Measurements from ENCODE around the gene BACH2.
"Not testable (repeated sequence)": the region's sequence is repeated elsewhere in the genome, so short reads cannot be mapped to it uniquely, and the experiment has no call there.

Gene BACH2

DNA sequence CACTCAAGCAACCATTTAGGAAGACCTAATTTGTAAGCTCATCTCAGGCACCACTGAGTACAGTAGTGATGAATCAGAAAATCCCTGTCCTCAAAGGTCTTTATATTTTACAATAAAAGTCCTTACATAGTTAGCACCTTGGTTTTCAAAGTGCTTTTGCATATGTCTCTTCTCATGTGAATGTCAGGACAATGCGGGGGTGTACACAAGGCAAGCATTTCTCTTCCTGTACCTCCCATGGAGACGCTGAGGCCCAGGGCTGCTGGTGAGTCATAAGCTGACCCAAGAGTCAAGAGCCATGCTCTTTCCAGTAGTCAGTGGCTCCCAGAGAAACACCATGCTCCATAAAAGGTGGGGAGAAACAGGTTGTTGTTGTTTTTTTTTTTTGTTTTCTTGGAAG lies 228.4 kb downstream of the BACH2 start:
- H3K27me3 Mint-ChIP-seq, result no peaks in the 10 kb centered on the region
- no peaks in the 10 kb centered on the region for H3K9me3 Mint-ChIP-seq
- peaks cover 80% of the 10 kb centered on the region for H3K4me1 Mint-ChIP-seq (ENCODE audit: low read depth)
- peak overlapping the region; percentile 94 for H3K27ac Mint-ChIP-seq
- H3K36me3 Mint-ChIP-seq (ENCODE audit: low read depth), result peaks cover 79% of the 10 kb centered on the region
- H3K4me3 Mint-ChIP-seq, result peak overlapping the region; percentile 32

DNA sequence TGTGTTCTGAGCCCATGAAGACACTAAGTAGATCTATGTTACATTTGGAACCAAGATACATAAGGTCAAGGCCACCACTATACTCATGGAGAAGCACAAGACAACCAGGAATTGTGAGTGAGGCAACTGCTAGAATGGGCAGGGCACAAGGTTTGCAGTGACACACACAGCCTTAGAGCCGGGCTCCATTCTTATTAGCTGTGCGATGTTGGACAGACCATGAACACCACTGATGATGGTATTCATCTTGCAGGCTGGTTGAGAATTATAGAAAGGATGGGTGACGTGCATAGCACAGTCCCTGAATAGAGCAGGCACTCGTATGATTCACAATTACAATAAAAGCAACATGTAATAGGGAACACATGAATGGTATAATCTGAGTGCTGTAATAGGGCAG lies 229.9 kb downstream of the BACH2 start:
- Mint-ChIP-seq H3K9me3 (no peaks in the 10 kb centered on the region), H3K36me3 (ENCODE audit: low read depth) (peaks cover 63% of the 10 kb centered on the region), H3K4me1 (ENCODE audit: low read depth) (peaks cover 64% of the 10 kb centered on the region), H3K4me3 (peak overlapping the region; percentile 32), H3K27me3 (no peaks in the 10 kb centered on the region), H3K27ac (peak overlapping the region; percentile 78)

DNA sequence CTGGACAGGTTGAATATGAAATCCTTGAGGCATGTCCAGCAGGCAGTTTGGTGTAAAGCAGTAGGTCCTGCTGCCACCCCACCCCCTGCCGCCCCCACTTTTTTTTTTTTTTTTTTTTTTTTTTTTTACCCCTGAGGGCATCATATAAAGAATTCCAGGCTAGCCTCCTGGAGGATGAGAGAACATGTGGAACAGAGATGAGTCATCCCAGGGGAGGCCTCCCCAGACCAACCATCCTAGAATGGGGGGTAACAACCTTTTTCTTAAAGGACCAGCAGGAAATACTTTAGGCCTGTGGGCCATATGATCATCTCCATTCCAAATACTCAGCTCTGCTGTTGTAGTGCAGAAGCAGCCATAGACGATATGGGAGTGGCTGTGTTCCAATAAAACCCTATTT lies 231.5 kb downstream of the BACH2 start:
- Mint-ChIP-seq H3K4me1 (ENCODE audit: low read depth) (peaks cover 49% of the 10 kb centered on the region), H3K9me3 (no peaks in the 10 kb centered on the region), H3K27me3 (no peaks in the 10 kb centered on the region), H3K4me3 (no peak overlapping the region), H3K36me3 (ENCODE audit: low read depth) (peaks cover 48% of the 10 kb centered on the region), H3K27ac (no peak overlapping the region)

DNA sequence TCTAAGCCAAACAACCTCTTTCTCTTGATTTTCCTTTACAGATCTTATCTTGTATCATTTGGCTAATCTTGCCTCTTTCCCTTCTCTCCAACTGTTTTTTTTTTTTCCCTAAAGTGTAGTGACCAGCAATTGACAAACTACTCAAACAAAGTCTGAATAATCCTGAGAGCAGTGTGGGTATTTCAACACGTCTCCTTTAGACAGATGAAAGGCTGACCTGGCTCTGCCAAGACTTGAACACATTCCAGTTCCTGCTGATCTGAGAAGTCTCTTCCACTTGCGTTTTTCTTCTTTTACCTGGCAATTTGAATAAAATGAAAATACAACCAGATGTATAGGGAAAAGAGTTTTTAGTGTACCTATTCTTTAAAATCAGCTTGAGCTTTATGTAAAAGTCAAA lies 234.0 kb downstream of the BACH2 start:
- no peak overlapping the region for H3K27ac Mint-ChIP-seq
- H3K4me1 Mint-ChIP-seq (ENCODE audit: low read depth), result peaks cover 34% of the 10 kb centered on the region
- peaks cover 35% of the 10 kb centered on the region for H3K36me3 Mint-ChIP-seq (ENCODE audit: low read depth)
- H3K9me3 Mint-ChIP-seq, result no peaks in the 10 kb centered on the region
- H3K27me3 Mint-ChIP-seq, result no peaks in the 10 kb centered on the region
- H3K4me3 Mint-ChIP-seq, result no peak overlapping the region

DNA sequence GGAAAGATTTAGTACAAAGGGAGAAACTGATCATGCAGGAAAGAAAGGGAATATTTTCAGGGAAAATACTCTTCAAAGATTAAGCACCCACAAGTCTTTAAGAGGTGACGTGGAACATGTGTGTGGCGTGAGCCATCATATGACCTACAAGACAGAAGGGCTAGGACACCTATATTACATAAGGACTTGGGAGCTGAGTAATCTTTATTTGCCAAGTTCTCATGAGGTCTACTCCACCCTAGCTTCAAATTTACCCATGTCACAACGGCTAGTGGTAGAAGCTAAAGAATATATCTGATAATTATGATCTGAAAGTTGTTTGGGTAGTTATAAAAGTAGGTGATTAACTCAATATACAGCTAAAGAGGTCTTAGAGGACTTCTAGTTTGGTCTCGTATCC lies 234.6 kb downstream of the BACH2 start:
- no peaks in the 10 kb centered on the region for H3K27me3 Mint-ChIP-seq
- peaks cover 34% of the 10 kb centered on the region for H3K4me1 Mint-ChIP-seq (ENCODE audit: low read depth)
- H3K36me3 Mint-ChIP-seq (ENCODE audit: low read depth), result peaks cover 35% of the 10 kb centered on the region
- no peak overlapping the region for H3K4me3 Mint-ChIP-seq
- no peaks in the 10 kb centered on the region for H3K9me3 Mint-ChIP-seq
- no peak overlapping the region for H3K27ac Mint-ChIP-seq

DNA sequence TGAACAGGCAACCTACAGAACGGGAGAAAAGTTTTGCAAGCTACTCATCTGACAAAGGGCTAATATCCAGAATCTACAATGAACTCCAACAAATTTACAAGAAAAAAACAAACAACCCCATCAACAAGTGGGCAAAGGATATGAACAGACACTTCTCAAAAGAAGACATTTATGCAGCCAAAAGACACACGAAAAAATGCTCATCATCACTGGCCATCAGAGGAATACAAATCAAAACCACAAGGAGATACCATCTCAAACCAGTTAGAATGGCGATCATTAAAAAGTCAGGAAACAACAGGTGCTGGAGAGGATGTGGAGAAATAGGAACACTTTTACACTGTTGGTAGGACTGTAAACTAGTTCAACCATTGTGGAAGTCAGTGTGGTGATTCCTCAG lies 237.5 kb downstream of the BACH2 start:
- not testable (repeated sequence) for H3K27me3 Mint-ChIP-seq, H3K9me3 Mint-ChIP-seq
- Mint-ChIP-seq H3K36me3 (ENCODE audit: low read depth) (peaks cover 37% of the 10 kb centered on the region), H3K4me3 (peak overlapping the region; percentile 30), H3K4me1 (ENCODE audit: low read depth) (peaks cover 42% of the 10 kb centered on the region), H3K27ac (peak overlapping the region; percentile 71)

DNA sequence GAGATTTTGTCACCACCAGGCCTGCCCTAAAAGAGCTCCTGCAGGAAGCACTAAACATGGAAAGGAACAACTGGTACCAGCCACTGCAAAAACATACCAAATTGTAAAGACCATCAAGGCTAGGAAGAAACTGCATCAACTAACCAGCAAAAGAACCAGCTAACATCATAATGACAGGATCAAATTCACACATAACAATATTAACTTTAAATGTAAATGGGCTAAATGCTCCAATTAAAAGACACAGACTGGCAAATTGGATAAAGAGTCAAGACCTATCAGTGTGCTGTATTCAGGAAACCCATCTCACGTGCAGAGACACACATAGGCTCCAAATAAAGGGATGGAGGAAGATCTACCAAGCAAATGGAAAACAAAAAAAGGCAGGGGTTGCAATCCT lies 240.7 kb downstream of the BACH2 start:
- H3K4me3 Mint-ChIP-seq, H3K27ac Mint-ChIP-seq, H3K9me3 Mint-ChIP-seq, H3K27me3 Mint-ChIP-seq: not testable (repeated sequence)
- Mint-ChIP-seq H3K36me3 (ENCODE audit: low read depth) (peaks cover 65% of the 10 kb centered on the region), H3K4me1 (ENCODE audit: low read depth) (peaks cover 71% of the 10 kb centered on the region)

DNA sequence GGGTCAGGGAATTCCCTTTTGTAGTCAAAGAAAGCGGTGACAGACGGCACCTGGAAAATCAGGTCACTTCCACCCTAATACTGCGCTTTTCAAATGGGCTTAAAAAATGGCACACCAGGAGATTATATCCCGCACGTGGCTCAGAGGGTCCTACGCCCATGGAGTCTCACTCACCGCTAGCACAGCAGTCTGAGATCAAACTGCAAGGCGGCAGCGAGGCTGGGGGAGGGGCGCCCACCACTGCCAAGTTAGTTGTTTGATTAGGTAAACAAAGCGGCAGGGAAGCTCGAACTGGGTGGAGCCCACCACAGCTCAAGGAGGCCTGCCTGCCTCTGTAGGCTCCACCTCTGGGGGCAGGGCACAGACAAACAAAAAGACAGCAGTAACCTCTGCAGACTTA lies 242.4 kb downstream of the BACH2 start:
- Mint-ChIP-seq H3K36me3 (ENCODE audit: low read depth) (peaks cover 72% of the 10 kb centered on the region), H3K27ac (peak overlapping the region; percentile 56), H3K4me1 (ENCODE audit: low read depth) (peaks cover 69% of the 10 kb centered on the region)
- H3K9me3 Mint-ChIP-seq, H3K4me3 Mint-ChIP-seq, H3K27me3 Mint-ChIP-seq: not testable (repeated sequence)

DNA sequence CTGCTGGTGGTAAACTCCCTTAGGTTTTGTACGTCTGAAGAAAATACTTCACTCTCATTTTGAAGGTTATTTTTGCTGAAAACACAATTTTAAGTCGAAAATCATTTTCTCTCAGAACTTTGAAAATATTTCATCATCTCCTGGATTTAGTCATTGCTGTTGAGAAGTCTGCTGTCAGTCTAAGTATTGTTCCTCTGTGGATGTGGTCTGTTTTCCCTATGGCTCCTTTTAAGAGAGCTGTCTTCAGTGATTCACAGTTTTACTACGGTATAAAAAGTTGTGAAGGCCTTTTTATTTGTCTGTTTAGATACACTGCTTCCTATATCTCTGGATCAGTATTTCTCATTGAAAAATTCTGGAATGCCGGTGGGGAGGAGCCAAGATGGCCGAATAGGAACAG lies 243.0 kb downstream of the BACH2 start:
- peaks cover 67% of the 10 kb centered on the region for H3K4me1 Mint-ChIP-seq (ENCODE audit: low read depth)
- peaks cover 4% of the 10 kb centered on the region for H3K9me3 Mint-ChIP-seq
- H3K27ac Mint-ChIP-seq, result peak overlapping the region; percentile 56
- H3K4me3 Mint-ChIP-seq, result no peak overlapping the region
- H3K27me3 Mint-ChIP-seq, result no peaks in the 10 kb centered on the region
- H3K36me3 Mint-ChIP-seq (ENCODE audit: low read depth), result peaks cover 77% of the 10 kb centered on the region

DNA sequence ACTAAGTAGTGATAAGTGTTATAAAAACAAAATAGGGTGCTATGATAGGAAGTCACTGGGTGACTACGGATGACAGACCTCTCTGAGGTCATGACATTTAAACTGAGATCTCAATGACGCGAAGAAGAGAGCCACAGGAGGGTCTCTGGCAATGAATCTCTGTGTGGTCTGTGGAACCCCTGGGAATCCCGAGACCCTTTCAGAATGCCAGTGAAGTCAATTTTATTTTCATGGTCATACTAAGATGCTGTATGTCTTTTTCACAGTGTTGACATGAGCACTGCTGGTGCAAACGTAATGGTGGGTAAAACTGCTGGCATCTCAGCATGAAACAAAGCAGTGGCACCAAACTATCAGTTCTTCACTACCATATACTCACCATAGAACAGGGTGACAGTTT lies 247.3 kb downstream of the BACH2 start:
- H3K27ac Mint-ChIP-seq, result peak overlapping the region; percentile 89
- H3K36me3 Mint-ChIP-seq (ENCODE audit: low read depth), result peaks cover 56% of the 10 kb centered on the region
- H3K9me3 Mint-ChIP-seq, result no peaks in the 10 kb centered on the region
- H3K4me1 Mint-ChIP-seq (ENCODE audit: low read depth), result peaks cover 30% of the 10 kb centered on the region
- peak overlapping the region; percentile 61 for H3K4me3 Mint-ChIP-seq
- H3K27me3 Mint-ChIP-seq, result no peaks in the 10 kb centered on the region

DNA sequence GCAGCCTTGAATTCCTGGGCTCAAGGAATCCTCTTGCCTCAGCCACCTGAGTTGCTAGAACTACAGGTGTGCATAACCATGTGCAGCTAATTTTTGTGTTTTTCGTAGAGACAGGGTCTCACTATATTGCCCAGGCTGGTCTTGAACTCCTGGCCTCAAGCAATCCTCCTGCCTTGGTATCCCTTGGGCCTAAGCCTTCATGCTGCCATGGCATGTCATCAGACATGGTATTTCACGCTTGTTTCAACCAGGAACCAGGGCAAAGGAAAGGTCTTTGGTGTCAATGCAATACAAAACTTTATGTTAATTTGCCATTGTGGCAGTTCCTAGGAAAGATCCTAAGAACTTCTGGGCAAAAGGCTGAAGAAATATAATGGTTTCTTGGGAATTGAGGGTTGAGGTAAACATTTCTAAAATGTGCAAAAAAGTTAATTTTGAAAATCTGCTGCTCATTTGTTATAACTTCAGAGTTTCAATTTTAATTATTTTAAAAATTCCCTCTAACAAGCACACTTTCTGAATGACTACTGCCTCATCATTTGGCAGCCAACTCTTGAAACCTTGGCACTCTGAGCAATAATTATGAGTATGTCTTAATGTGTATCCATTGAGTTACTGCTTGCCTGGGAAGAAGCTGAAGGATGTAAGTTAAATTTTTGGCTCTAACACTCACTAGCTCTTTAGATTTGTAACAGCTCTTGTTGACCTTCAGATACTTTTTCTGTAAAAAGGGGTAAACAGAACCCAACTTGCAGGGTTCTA lies 248.3 kb downstream of the BACH2 start:
- no peaks in the 10 kb centered on the region for H3K27me3 Mint-ChIP-seq
- peaks cover 21% of the 10 kb centered on the region for H3K4me1 Mint-ChIP-seq (ENCODE audit: low read depth)
- H3K36me3 Mint-ChIP-seq (ENCODE audit: low read depth), result peaks cover 49% of the 10 kb centered on the region
- no peaks in the 10 kb centered on the region for H3K9me3 Mint-ChIP-seq
- H3K27ac Mint-ChIP-seq, result peak overlapping the region; percentile 89
- H3K4me3 Mint-ChIP-seq, result peak overlapping the region; percentile 61

DNA sequence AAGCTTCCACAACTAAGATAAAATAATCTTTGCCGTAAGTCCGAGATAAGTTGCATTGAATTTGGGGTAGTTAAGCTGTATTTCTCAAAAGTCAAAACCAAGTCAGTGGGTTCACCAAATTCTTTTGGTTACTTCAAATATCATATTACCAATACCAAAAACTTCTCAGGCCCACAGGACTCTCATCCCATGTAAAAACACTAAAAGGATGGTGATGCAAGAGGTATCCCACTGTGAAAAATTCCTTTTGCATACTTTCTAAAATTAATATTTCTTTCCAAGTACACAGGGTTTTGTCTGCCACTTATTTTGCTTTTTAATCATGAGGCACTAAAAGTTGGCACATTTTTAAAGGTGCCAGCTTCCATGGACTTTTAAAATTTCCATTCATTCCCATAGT lies 251.1 kb downstream of the BACH2 start:
- Mint-ChIP-seq H3K9me3 (no peaks in the 10 kb centered on the region), H3K27me3 (no peaks in the 10 kb centered on the region), H3K4me3 (peak overlapping the region; percentile 21), H3K36me3 (ENCODE audit: low read depth) (peaks cover 38% of the 10 kb centered on the region), H3K4me1 (ENCODE audit: low read depth) (peaks cover 6% of the 10 kb centered on the region), H3K27ac (peak overlapping the region; percentile 88)

DNA sequence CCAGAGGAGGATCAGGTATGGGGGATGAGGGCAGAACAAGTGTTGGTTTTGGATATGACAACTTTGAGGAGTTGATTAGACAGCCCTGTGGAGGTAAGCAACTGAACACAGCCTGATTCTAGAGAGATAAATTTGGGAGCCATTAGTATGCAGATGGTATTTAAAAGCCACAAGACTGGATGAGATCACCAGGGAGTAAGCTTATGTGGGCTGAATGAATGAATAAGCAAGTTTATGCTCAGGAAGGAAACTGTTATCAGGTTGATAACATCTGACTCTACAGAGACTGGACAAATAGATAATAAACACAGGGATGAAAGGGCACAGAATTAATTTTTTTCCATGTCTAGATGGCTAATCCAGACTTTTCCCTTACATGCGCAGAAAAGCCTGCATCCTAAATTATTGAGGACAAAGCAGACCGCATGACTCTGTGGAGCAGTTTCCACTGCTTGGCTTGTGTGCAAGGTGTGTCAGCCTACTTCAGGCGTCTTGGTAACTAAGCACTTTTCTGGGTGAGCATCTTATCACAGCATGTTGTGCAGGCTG lies 251.7 kb downstream of the BACH2 start:
- H3K9me3 Mint-ChIP-seq, result no peaks in the 10 kb centered on the region

DNA sequence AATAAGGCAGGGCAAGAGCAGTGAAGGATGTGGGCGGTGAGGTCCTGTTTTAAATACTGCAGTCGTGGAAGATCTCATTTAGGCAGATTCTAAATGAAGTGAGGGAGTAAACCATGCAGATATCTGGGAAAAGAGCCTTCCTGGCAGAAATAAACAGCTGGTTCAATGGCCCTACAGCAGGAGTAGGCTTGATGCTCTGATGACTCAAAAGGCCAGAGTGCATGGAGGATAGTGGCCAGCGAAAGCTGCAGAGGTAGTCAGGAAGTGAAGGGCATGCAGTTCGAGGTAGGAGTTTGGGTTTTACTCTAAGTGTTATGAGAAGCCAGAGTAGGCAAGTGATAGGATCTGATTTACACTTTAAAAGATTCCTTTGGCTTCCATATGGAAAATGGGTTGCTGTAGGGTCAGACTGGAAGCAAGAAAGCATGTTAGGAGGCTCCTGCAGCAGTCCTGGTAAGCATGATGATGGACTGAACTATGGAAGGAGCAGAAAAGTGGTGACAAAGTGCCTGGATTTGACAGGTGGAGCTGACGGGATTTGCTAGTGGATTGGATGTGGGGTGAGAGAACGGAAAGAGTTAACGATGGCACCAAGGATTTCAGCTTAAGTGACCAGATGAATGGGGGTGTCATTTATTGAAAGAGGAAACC lies 252.3 kb downstream of the BACH2 start:
- Mint-ChIP-seq H3K36me3 (ENCODE audit: low read depth) (peaks cover 45% of the 10 kb centered on the region), H3K27ac (no peak overlapping the region), H3K4me3 (no peak overlapping the region), H3K4me1 (ENCODE audit: low read depth) (peaks cover 15% of the 10 kb centered on the region), H3K9me3 (no peaks in the 10 kb centered on the region), H3K27me3 (no peaks in the 10 kb centered on the region)

More for the DNA sequence above, 251.7 kb downstream of the BACH2 start:
- Mint-ChIP-seq H3K27ac (no peak overlapping the region), H3K4me1 (ENCODE audit: low read depth) (peaks cover 13% of the 10 kb centered on the region), H3K4me3 (peak overlapping the region; percentile 21), H3K36me3 (ENCODE audit: low read depth) (peaks cover 41% of the 10 kb centered on the region), H3K27me3 (no peaks in the 10 kb centered on the region)

DNA sequence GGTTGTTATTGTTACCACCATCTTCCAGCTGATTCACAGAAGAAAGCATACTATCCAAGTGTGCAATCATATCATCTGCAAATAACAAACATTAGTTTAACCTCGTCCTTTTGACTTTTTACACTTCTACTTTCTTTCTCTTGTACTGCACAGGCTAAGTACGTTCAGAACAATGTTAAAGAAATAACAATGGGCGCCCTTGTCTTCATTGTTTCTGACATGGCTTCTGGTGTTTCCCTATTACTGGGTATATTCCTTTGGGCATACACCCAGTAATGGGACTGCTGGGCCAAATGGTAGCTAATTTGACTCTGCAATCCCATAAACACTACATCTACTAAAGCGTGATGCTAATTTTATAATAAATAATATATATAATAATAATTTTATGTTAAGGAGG lies 255.7 kb downstream of the BACH2 start:
- Mint-ChIP-seq H3K27me3 (no peaks in the 10 kb centered on the region), H3K4me3 (no peak overlapping the region), H3K4me1 (ENCODE audit: low read depth) (peaks cover 49% of the 10 kb centered on the region), H3K27ac (no peak overlapping the region), H3K36me3 (ENCODE audit: low read depth) (peaks cover 56% of the 10 kb centered on the region), H3K9me3 (no peaks in the 10 kb centered on the region)
